ENCODE measurements around the gene BLOC1S4. TPM values are rescaled to one million over a fixed set of nuclear protein-coding genes. Genes with fewer than 3 reads are reported as not detected.
A peak's percentile ranks its signal among the peaks of the same experiment; 100 is the strongest.
"Not testable (repeated sequence)": the region's sequence is repeated elsewhere in the genome, so short reads cannot be mapped to it uniquely, and the experiment has no call there.

BLOC1S4 gene
- total and polyA plus RNA-seq, 9 donors = 8.6 to 10.0 (median 9.5) TPM

- no peaks in the 10 kb centered on the region for H3K27me3 ChIP-seq (ENCODE audit: control insufficient read depth, insufficient read depth, low read length)
- peaks cover 38% of the 10 kb centered on the region for H3K4me1 ChIP-seq (ENCODE audit: control insufficient read depth, insufficient read depth, low read length)
- H3K36me3 ChIP-seq (ENCODE audit: control insufficient read depth, insufficient read depth, low read length) = no peaks in the 10 kb centered on the region
- 72% methylated on average over 20 of the region's 23 CpGs for WGBS (ENCODE audit: insufficient coverage)
- H3K27ac ChIP-seq (ENCODE audit: low read length) = no peak overlapping the region
- no peak overlapping the region for H3K4me3 ChIP-seq (ENCODE audit: low read length)
- H3K9me3 ChIP-seq (replicated peaks; ENCODE audit: control insufficient read depth, low read depth, low read length) = no peaks in the 10 kb centered on the region
- no peak for DNase-seq
Observed at GRCh38 chr4:6750286-6751221, 34.6 kb downstream of the BLOC1S4 start.

GRCh38 chr4:6751611-6752485, 35.9 kb downstream of the BLOC1S4 start:
- H3K36me3 ChIP-seq (ENCODE audit: control insufficient read depth, insufficient read depth, low read length) = no peaks in the 10 kb centered on the region

GRCh38 chr4:6752486-6752829, 36.5 kb downstream of the BLOC1S4 start:
- Histone ChIP-seq H3K27ac (ENCODE audit: low read length) (no peak overlapping the region), H3K4me1 (ENCODE audit: control insufficient read depth, insufficient read depth, low read length) (peaks cover 27% of the 10 kb centered on the region), H3K27me3 (ENCODE audit: control insufficient read depth, insufficient read depth, low read length) (no peaks in the 10 kb centered on the region), H3K36me3 (ENCODE audit: control insufficient read depth, insufficient read depth, low read length) (no peaks in the 10 kb centered on the region), H3K4me3 (ENCODE audit: low read length) (no peak overlapping the region), H3K9me3 (replicated peaks; ENCODE audit: control insufficient read depth, low read depth, low read length) (no peaks in the 10 kb centered on the region)
- 75% methylated on average over 5 of the region's 6 CpGs for WGBS (ENCODE audit: insufficient coverage)
- DNase-seq = peak; percentile 43

More at GRCh38 chr4:6751611-6752485, 35.9 kb downstream of the BLOC1S4 start:
- Histone ChIP-seq H3K9me3 (replicated peaks; ENCODE audit: control insufficient read depth, low read depth, low read length) (no peaks in the 10 kb centered on the region), H3K4me1 (ENCODE audit: control insufficient read depth, insufficient read depth, low read length) (peaks cover 33% of the 10 kb centered on the region), H3K27me3 (ENCODE audit: control insufficient read depth, insufficient read depth, low read length) (no peaks in the 10 kb centered on the region), H3K4me3 (ENCODE audit: low read length) (no peak overlapping the region), H3K27ac (ENCODE audit: low read length) (no peak overlapping the region)
- no peak for DNase-seq
- WGBS (ENCODE audit: insufficient coverage) = 47% methylated on average over 7 of the region's 18 CpGs

- 53% methylated on average over 18 of the region's 18 CpGs for WGBS (ENCODE audit: insufficient coverage)
- Histone ChIP-seq H3K4me1 (ENCODE audit: control insufficient read depth, insufficient read depth, low read length) (peaks cover 21% of the 10 kb centered on the region), H3K36me3 (ENCODE audit: control insufficient read depth, insufficient read depth, low read length) (no peaks in the 10 kb centered on the region), H3K9me3 (replicated peaks; ENCODE audit: control insufficient read depth, low read depth, low read length) (no peaks in the 10 kb centered on the region), H3K27me3 (ENCODE audit: control insufficient read depth, insufficient read depth, low read length) (no peaks in the 10 kb centered on the region), H3K27ac (ENCODE audit: low read length) (no peak overlapping the region), H3K4me3 (ENCODE audit: low read length) (no peak overlapping the region)
- DNase-seq = no peak
Observed at GRCh38 chr4:6753103-6753560, 37.2 kb downstream of the BLOC1S4 start.

GRCh38 chr4:6753891-6754290, 37.9 kb downstream of the BLOC1S4 start:
- Histone ChIP-seq H3K27ac (ENCODE audit: low read length) (no peak overlapping the region), H3K36me3 (ENCODE audit: control insufficient read depth, insufficient read depth, low read length) (no peaks in the 10 kb centered on the region), H3K27me3 (ENCODE audit: control insufficient read depth, insufficient read depth, low read length) (no peaks in the 10 kb centered on the region), H3K9me3 (replicated peaks; ENCODE audit: control insufficient read depth, low read depth, low read length) (no peaks in the 10 kb centered on the region), H3K4me3 (ENCODE audit: low read length) (no peak overlapping the region), H3K4me1 (ENCODE audit: control insufficient read depth, insufficient read depth, low read length) (peaks cover 14% of the 10 kb centered on the region)
- no peak for DNase-seq
- 76% methylated on average over 7 of the region's 9 CpGs for WGBS (ENCODE audit: insufficient coverage)

- WGBS (ENCODE audit: insufficient coverage) = 100% methylated on average over 1 of the region's 3 CpGs
- Histone ChIP-seq H3K36me3 (ENCODE audit: control insufficient read depth, insufficient read depth, low read length) (no peaks in the 10 kb centered on the region), H3K9me3 (replicated peaks; ENCODE audit: control insufficient read depth, low read depth, low read length) (no peaks in the 10 kb centered on the region), H3K4me3 (ENCODE audit: low read length) (no peak overlapping the region), H3K4me1 (ENCODE audit: control insufficient read depth, insufficient read depth, low read length) (peaks cover 7% of the 10 kb centered on the region), H3K27me3 (ENCODE audit: control insufficient read depth, insufficient read depth, low read length) (no peaks in the 10 kb centered on the region), H3K27ac (ENCODE audit: low read length) (no peak overlapping the region)
- no peak for DNase-seq
Observed at GRCh38 chr4:6754481-6755087, 38.6 kb downstream of the BLOC1S4 start.

GRCh38 chr4:6755088-6755753, 39.2 kb downstream of the BLOC1S4 start:
- Histone ChIP-seq H3K4me3 (ENCODE audit: low read length) (no peak overlapping the region), H3K27ac (ENCODE audit: low read length) (no peak overlapping the region), H3K4me1 (ENCODE audit: control insufficient read depth, insufficient read depth, low read length) (peaks cover 1% of the 10 kb centered on the region), H3K27me3 (ENCODE audit: control insufficient read depth, insufficient read depth, low read length) (no peaks in the 10 kb centered on the region), H3K36me3 (ENCODE audit: control insufficient read depth, insufficient read depth, low read length) (no peaks in the 10 kb centered on the region), H3K9me3 (replicated peaks; ENCODE audit: control insufficient read depth, low read depth, low read length) (no peaks in the 10 kb centered on the region)
- 0% methylated on average over 1 of the region's 5 CpGs for WGBS (ENCODE audit: insufficient coverage)
- DNase-seq = no peak

- not testable (repeated sequence) for H3K27ac ChIP-seq (ENCODE audit: low read length); H3K4me3 ChIP-seq (ENCODE audit: low read length); H3K36me3 ChIP-seq (ENCODE audit: control insufficient read depth, insufficient read depth, low read length); DNase-seq; H3K27me3 ChIP-seq (ENCODE audit: control insufficient read depth, insufficient read depth, low read length); H3K9me3 ChIP-seq (replicated peaks; ENCODE audit: control insufficient read depth, low read depth, low read length); H3K4me1 ChIP-seq (ENCODE audit: control insufficient read depth, insufficient read depth, low read length)
- WGBS (ENCODE audit: insufficient coverage) = no CpG with 5 or more reads among the region's 6 CpGs
Observed at GRCh38 chr4:6756345-6756744, 40.4 kb downstream of the BLOC1S4 start.

- Histone ChIP-seq H3K27me3 (ENCODE audit: control insufficient read depth, insufficient read depth, low read length) (peaks cover 3% of the 10 kb centered on the region), H3K9me3 (replicated peaks; ENCODE audit: control insufficient read depth, low read depth, low read length) (no peaks in the 10 kb centered on the region), H3K4me3 (ENCODE audit: low read length) (no peak overlapping the region), H3K4me1 (ENCODE audit: control insufficient read depth, insufficient read depth, low read length) (peaks cover 6% of the 10 kb centered on the region), H3K27ac (ENCODE audit: low read length) (no peak overlapping the region), H3K36me3 (ENCODE audit: control insufficient read depth, insufficient read depth, low read length) (no peaks in the 10 kb centered on the region)
- WGBS (ENCODE audit: insufficient coverage) = 20% methylated on average over 1 of the region's 4 CpGs
- no peak for DNase-seq
Observed at GRCh38 chr4:6758728-6759127, 42.8 kb downstream of the BLOC1S4 start.
